HepG2 (cell line): ENCODE data around the gene LCA5. TPM values are rescaled to one million over a fixed set of nuclear protein-coding genes. Genes with fewer than 3 reads are reported as not detected.
A peak's percentile ranks its signal among the peaks of the same experiment; 100 is the strongest.

Source experiments
- CENPT ChIP-seq: sonication (generic); formaldehyde crosslinking; IDR thresholded peaks from 2 replicates; pipeline ENCODE4 v1.8.0; 2022; ENCODE audit warnings: low read depth, mild to moderate bottlenecking, moderate library complexity, missing genetic modification reagents
- CTCF ChIP-seq: sonication (generic); formaldehyde crosslinking; IDR thresholded peaks from 2 replicates; pipeline ENCODE4 v1.5.0; 2020; ENCODE audit warnings: mild to moderate bottlenecking, missing genetic modification reagents, moderate library complexity
- DMAP1 ChIP-seq: IDR thresholded peaks from 2 replicates; pipeline ENCODE4 v1.6.1; 2016
- KAT8 ChIP-seq: IDR thresholded peaks from 2 replicates; pipeline ENCODE4 v1.6.1; 2016; ENCODE audit warnings: missing genetic modification reagents, missing compliant biosample characterization
- MXI1 ChIP-seq: IDR thresholded peaks from 3 replicates; pipeline ENCODE4 v1.6.1; 2012; ENCODE audit warnings: low read depth, low read length, inconsistent platforms, borderline replicate concordance
- SMC3 ChIP-seq: IDR thresholded peaks from 2 replicates; pipeline ENCODE4 v1.6.1; 2011; ENCODE audit warnings: low read length, improper control_type of control experiment
- THAP8 ChIP-seq: sonication (generic); formaldehyde crosslinking; IDR thresholded peaks from 2 replicates; pipeline ENCODE4 v1.5.1; 2020; ENCODE audit warnings: missing genetic modification reagents, mild to moderate bottlenecking, borderline replicate concordance
- ZBTB25 ChIP-seq: IDR thresholded peaks from 2 replicates; pipeline ENCODE4 v1.6.1; 2018; ENCODE audit warnings: missing genetic modification reagents
- ZFY ChIP-seq: sonication (generic); formaldehyde crosslinking; IDR thresholded peaks from 2 replicates; pipeline ENCODE4 v1.4.0; 2020; ENCODE audit warnings: missing genetic modification reagents
- ZNF205 ChIP-seq: IDR thresholded peaks from 2 replicates; pipeline ENCODE4 v1.6.1; 2018; ENCODE audit warnings: missing biosample characterization, missing genetic modification reagents
- ZNF292 ChIP-seq: sonication (generic); formaldehyde crosslinking; IDR thresholded peaks from 2 replicates; pipeline ENCODE4 v1.8.1; 2022; ENCODE audit warnings: mild to moderate bottlenecking, low read depth, missing genetic modification reagents, borderline replicate concordance
- ZNF350 ChIP-seq: sonication (generic); formaldehyde crosslinking; IDR thresholded peaks from 2 replicates; pipeline ENCODE4 v1.4.0; 2020; ENCODE audit warnings: mild to moderate bottlenecking, low read depth, missing genetic modification reagents, borderline replicate concordance
- ZNF446 ChIP-seq: sonication (generic); formaldehyde crosslinking; IDR thresholded peaks from 2 replicates; pipeline ENCODE4 v1.5.0; 2020; ENCODE audit warnings: mild to moderate bottlenecking, missing genetic modification reagents
- ZNF543 ChIP-seq: sonication (generic); formaldehyde crosslinking; IDR thresholded peaks from 2 replicates; pipeline ENCODE4 v1.4.0; 2020; ENCODE audit warnings: mild to moderate bottlenecking, missing genetic modification reagents
- ZNF720 ChIP-seq: sonication (generic); formaldehyde crosslinking; IDR thresholded peaks from 2 replicates; pipeline ENCODE4 v1.4.0; 2020; ENCODE audit warnings: missing genetic modification reagents
- ZNF761 ChIP-seq: sonication (generic); formaldehyde crosslinking; conservative IDR thresholded peaks from 2 replicates; pipeline ENCODE4 v1.4.0; 2020; ENCODE audit warnings: mild to moderate bottlenecking, missing genetic modification reagents
- polyA plus RNA-seq, 8 experiments: library from polyadenylated mRNA; depleted of rRNA in 3 of 8; stranded (reverse) in 7 of 8; unstranded in 1 of 8; fragments of >200 nt; fragmentation: Illumina TruSeq in 4 of 8; extraction: Trizol in 4 of 8; gene quantifications; 2 replicates each; pipeline versions ENCODE4 v1.2.1 to v1.2.3, GENCODE V29; 2011 to 2016; ENCODE audit warnings: low read depth in 4 of 8, missing spikeins in 1 of 8, mixed read lengths in 1 of 8; ENCODE audit not compliant: insufficient read depth in 1 of 8
- total RNA-seq, 5 experiments: library from RNA; depleted of rRNA; stranded (reverse); fragments of >200 nt; fragmentation: Illumina TruSeq; extraction: Trizol; gene quantifications; 2 replicates each; pipeline ENCODE4 v1.2.3, GENCODE V29; 2016; ENCODE audit warnings: low read depth in 1 of 5
- TF ChIP-seq, protein P1 (sequence below): sonication (generic); formaldehyde crosslinking; IDR thresholded peaks from one replicate; pipeline ENCODE4 v1.5.1; 2020; ENCODE audit warnings: mild to moderate bottlenecking, missing genetic modification reagents; ENCODE audit errors: not compliant biosample characterization

The LCA5 gene
- total and polyA plus RNA-seq, 2 of the 13 experiments (the other 11 are each of a cell fraction or from before 2014, with no cell fraction given), result 0.84 to 4.6 TPM

GRCh38 chr6:79570129-79571029, 33.1 kb upstream of the LCA5 start (continued):
- TF ChIP-seq SMC3 (peak; percentile 80), ZNF761 (CRISPR knock-in tag) (no peak), MXI1 (no peak), ZFY (no peak), THAP8 (CRISPR knock-in tag) (no peak), DMAP1 (CRISPR knock-in tag) (no peak), ZNF292 (no peak), CTCF (CRISPR knock-in tag) (peak; percentile 65), ZNF446 (CRISPR knock-in tag) (no peak), ZNF205 (CRISPR knock-in tag) (no peak), ZNF350 (CRISPR knock-in tag) (no peak), CENPT (no peak), ZNF720 (no peak), KAT8 (0 out of 2 replicates have a peak, but pooled peaks have one; percentile 36), ZNF543 (no peak), ZBTB25 (CRISPR knock-in tag) (0 out of 2 replicates have a peak, but pooled peaks have one; percentile 25)
- TF ChIP-seq, protein P1, sequence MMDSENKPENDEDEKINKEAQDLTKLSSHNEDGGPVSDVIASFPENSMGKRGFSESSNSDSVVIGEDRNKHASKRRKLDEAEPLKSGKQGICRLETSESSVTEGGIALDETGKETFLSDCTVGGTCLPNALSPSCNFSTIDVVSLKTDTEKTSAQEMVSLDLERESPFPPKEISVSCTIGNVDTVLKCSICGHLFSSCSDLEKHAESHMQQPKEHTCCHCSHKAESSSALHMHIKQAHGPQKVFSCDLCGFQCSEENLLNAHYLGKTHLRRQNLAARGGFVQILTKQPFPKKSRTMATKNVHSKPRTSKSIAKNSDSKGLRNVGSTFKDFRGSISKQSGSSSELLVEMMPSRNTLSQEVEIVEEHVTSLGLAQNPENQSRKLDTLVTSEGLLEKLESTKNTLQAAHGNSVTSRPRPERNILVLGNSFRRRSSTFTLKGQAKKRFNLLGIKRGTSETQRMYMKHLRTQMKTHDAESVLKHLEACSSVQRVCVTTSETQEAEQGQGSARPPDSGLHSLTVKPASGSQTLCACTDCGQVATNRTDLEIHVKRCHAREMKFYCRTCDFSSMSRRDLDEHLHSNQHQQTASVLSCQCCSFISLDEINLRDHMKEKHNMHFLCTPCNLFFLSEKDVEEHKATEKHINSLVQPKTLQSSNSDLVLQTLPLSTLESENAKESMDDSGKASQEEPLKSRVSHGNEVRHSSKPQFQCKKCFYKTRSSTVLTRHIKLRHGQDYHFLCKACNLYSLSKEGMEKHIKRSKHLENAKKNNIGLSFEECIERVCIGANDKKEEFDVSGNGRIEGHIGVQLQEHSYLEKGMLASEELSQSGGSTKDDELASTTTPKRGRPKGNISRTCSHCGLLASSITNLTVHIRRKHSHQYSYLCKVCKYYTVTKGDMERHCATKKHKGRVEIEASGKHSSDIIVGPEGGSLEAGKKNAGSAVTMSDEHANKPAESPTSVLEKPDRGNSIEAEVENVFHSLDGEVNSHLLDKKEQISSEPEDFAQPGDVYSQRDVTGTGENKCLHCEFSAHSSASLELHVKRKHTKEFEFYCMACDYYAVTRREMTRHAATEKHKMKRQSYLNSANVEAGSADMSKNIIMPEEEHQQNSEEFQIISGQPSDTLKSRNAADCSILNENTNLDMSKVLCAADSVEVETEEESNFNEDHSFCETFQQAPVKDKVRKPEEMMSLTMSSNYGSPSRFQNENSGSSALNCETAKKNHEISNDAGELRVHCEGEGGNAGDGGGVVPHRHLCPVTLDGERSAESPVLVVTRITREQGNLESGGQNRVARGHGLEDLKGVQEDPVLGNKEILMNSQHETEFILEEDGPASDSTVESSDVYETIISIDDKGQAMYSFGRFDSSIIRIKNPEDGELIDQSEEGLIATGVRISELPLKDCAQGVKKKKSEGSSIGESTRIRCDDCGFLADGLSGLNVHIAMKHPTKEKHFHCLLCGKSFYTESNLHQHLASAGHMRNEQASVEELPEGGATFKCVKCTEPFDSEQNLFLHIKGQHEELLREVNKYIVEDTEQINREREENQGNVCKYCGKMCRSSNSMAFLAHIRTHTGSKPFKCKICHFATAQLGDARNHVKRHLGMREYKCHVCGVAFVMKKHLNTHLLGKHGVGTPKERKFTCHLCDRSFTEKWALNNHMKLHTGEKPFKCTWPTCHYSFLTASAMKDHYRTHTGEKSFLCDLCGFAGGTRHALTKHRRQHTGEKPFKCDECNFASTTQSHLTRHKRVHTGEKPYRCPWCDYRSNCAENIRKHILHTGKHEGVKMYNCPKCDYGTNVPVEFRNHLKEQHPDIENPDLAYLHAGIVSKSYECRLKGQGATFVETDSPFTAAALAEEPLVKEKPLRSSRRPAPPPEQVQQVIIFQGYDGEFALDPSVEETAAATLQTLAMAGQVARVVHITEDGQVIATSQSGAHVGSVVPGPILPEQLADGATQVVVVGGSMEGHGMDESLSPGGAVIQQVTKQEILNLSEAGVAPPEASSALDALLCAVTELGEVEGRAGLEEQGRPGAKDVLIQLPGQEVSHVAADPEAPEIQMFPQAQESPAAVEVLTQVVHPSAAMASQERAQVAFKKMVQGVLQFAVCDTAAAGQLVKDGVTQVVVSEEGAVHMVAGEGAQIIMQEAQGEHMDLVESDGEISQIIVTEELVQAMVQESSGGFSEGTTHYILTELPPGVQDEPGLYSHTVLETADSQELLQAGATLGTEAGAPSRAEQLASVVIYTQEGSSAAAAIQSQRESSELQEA (CRISPR knock-in tag), result no peak
